MM.1S (cell line): ENCODE data around the gene WWTR1.

Source experiments
- DNase-seq: peaks from one replicate; pipeline ENCODE4 v3.0.0-alpha.2; 2015
- H2AFZ ChIP-seq: fragments of 300-600 bp; sonication (generic); 2 replicates; pipeline ENCODE4 v1.6.0; 2016; ENCODE audit warnings: antibody characterized with exemption, low read length
- H3F3A ChIP-seq: fragments of 300-600 bp; sonication (generic); 2 replicates; pipeline ENCODE4 v1.6.1; 2016; ENCODE audit warnings: mild to moderate bottlenecking, antibody characterized with exemption, low read length, moderate library complexity, mixed read lengths; ENCODE audit not compliant: insufficient read depth
- H3K27ac ChIP-seq: fragments of 300-600 bp; sonication (generic); 2 replicates; pipeline ENCODE4 v1.5.1; 2016; ENCODE audit warnings: mild to moderate bottlenecking, low read length
- H3K27me3 ChIP-seq: fragments of 300-600 bp; sonication (generic); replicated peaks from 2 replicates; pipeline ENCODE4 v1.6.0; 2016; ENCODE audit warnings: low read length; ENCODE audit not compliant: insufficient read depth
- H3K36me3 ChIP-seq: fragments of 300-600 bp; sonication (generic); replicated peaks from 2 replicates; pipeline ENCODE4 v1.6.1; 2016; ENCODE audit warnings: mild to moderate bottlenecking, low read length, mixed read lengths; ENCODE audit not compliant: insufficient read depth
- H3K4me1 ChIP-seq: fragments of 300-600 bp; sonication (generic); 2 replicates; pipeline ENCODE4 v1.6.1; 2016; ENCODE audit warnings: low read length, mixed read lengths
- H3K4me2 ChIP-seq: fragments of 300-600 bp; sonication (generic); 2 replicates; pipeline ENCODE4 v1.6.0; 2016; ENCODE audit warnings: low read depth, low read length
- H3K4me3 ChIP-seq: fragments of 300-600 bp; sonication (generic); 2 replicates; pipeline ENCODE4 v1.5.1; 2016; ENCODE audit warnings: low read length, mixed read lengths
- H3K79me2 ChIP-seq: fragments of 300-600 bp; sonication (generic); 2 replicates; pipeline ENCODE4 v1.6.1; 2016; ENCODE audit warnings: mixed run types, low read length, mixed read lengths
- H3K9ac ChIP-seq: fragments of 300-600 bp; sonication (generic); 2 replicates; pipeline ENCODE4 v1.6.1; 2016; ENCODE audit warnings: low read length, mixed read lengths
- H3K9me2 ChIP-seq: fragments of 300-600 bp; sonication (generic); replicated peaks from 2 replicates; pipeline ENCODE4 v1.6.1; 2016; ENCODE audit warnings: mild to moderate bottlenecking, low read length, mixed read lengths; ENCODE audit not compliant: insufficient read depth
- H3K9me3 ChIP-seq: fragments of 300-600 bp; sonication (generic); replicated peaks from 2 replicates; pipeline ENCODE4 v1.6.1; 2016; ENCODE audit warnings: mild to moderate bottlenecking, low read length, mixed read lengths; ENCODE audit not compliant: insufficient read depth
- H4K20me1 ChIP-seq: fragments of 300-600 bp; sonication (generic); 2 replicates; pipeline ENCODE4 v1.6.1; 2016; ENCODE audit warnings: mild to moderate bottlenecking, low read length, moderate library complexity, mixed read lengths; ENCODE audit not compliant: insufficient read depth
- EZH2 ChIP-seq: fragments of 300-600 bp; sonication (generic); optimal IDR thresholded peaks from 2 replicates; pipeline ENCODE3; 2017; ENCODE audit warnings: low read depth, mild to moderate bottlenecking, antibody characterized with exemption, low read length, mixed read lengths
- EZH2phosphoT487 ChIP-seq: fragments of 300-600 bp; sonication (generic); IDR thresholded peaks from 2 replicates; pipeline ENCODE4 v1.6.1; 2018; ENCODE audit warnings: antibody characterized with exemption, low read length
- TF ChIP-seq, protein P1 (sequence below): fragments of 300-600 bp; sonication (generic); IDR thresholded peaks from 2 replicates; pipeline ENCODE4 v1.5.1; 2016; ENCODE audit warnings: antibody characterized with exemption, low read length, mixed read lengths

Gene WWTR1

DNA sequence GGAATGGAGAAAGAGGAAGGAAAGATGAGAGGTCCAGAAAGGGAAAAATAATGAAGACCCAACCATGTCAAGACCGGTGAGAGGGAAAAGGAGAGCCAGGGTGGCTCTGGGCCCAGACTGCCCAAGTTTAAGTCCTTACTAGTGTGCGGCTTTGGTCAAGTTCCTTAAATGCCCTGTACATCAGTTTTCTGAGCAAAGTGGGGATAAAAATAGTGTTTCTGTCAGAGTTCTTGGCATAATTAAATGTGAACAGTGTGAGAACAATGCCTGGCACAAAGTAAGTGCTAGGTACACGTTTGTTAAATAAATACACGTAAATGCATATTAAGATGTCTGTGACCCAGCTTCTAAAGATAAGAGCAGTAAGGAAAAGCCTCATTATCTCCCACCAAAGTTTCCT is 23.8 kb downstream of the WWTR1 start:
- no peaks in the 10 kb centered on the region for H3K36me3 ChIP-seq
- no peaks in the 10 kb centered on the region for H3K27me3 ChIP-seq
- no peak overlapping the region for H3K4me3 ChIP-seq
- no peaks in the 10 kb centered on the region for H4K20me1 ChIP-seq
- no peaks in the 10 kb centered on the region for H3K9me3 ChIP-seq
- no peaks in the 10 kb centered on the region for H3K79me2 ChIP-seq
- H3K4me2 ChIP-seq: no peak overlapping the region
- H3K4me1 ChIP-seq: no peaks in the 10 kb centered on the region
- H3F3A ChIP-seq: no peaks in the 10 kb centered on the region
- H3K9me2 ChIP-seq: no peaks in the 10 kb centered on the region
- H3K27ac ChIP-seq: no peak overlapping the region
- no peak for DNase-seq
- TF ChIP-seq, protein P1, sequence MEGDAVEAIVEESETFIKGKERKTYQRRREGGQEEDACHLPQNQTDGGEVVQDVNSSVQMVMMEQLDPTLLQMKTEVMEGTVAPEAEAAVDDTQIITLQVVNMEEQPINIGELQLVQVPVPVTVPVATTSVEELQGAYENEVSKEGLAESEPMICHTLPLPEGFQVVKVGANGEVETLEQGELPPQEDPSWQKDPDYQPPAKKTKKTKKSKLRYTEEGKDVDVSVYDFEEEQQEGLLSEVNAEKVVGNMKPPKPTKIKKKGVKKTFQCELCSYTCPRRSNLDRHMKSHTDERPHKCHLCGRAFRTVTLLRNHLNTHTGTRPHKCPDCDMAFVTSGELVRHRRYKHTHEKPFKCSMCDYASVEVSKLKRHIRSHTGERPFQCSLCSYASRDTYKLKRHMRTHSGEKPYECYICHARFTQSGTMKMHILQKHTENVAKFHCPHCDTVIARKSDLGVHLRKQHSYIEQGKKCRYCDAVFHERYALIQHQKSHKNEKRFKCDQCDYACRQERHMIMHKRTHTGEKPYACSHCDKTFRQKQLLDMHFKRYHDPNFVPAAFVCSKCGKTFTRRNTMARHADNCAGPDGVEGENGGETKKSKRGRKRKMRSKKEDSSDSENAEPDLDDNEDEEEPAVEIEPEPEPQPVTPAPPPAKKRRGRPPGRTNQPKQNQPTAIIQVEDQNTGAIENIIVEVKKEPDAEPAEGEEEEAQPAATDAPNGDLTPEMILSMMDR: no peak
- no peak for TF ChIP-seq EZH2
- no peak for TF ChIP-seq EZH2phosphoT487
- H3K9ac ChIP-seq: no peak overlapping the region
- no peak overlapping the region for H2AFZ ChIP-seq

DNA sequence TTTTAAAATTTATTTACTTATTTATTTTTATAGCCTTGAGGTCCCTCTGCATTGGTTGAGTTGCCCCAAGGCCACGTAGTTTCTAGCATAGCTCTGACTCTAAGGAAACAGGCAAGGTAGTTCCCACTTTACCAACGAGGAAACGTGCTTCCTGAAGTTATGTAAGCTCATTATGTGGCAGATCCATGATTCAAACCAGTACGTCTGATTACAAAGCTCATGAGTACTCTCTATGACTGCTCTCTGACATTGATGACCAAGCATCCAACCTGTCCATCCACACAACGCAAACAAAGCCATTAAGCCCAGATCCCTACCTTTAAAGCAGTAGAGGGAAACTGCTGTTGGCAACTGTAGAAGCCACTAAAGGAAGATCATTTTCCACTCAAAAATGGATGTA is 25.6 kb downstream of the WWTR1 start:
- H3K9me3 ChIP-seq: no peaks in the 10 kb centered on the region
- TF ChIP-seq, protein P1: no peak
- no peak for TF ChIP-seq EZH2
- TF ChIP-seq EZH2phosphoT487: no peak
- no peak overlapping the region for H3K9ac ChIP-seq
- no peaks in the 10 kb centered on the region for H3F3A ChIP-seq
- H3K4me3 ChIP-seq: no peak overlapping the region
- no peaks in the 10 kb centered on the region for H3K36me3 ChIP-seq
- no peak for DNase-seq
- H4K20me1 ChIP-seq: no peaks in the 10 kb centered on the region
- no peaks in the 10 kb centered on the region for H3K4me1 ChIP-seq
- H3K9me2 ChIP-seq: no peaks in the 10 kb centered on the region
- H3K27ac ChIP-seq: no peak overlapping the region
- H3K79me2 ChIP-seq: no peaks in the 10 kb centered on the region
- no peak overlapping the region for H3K4me2 ChIP-seq
- H3K27me3 ChIP-seq: no peaks in the 10 kb centered on the region
- H2AFZ ChIP-seq: no peak overlapping the region

DNA sequence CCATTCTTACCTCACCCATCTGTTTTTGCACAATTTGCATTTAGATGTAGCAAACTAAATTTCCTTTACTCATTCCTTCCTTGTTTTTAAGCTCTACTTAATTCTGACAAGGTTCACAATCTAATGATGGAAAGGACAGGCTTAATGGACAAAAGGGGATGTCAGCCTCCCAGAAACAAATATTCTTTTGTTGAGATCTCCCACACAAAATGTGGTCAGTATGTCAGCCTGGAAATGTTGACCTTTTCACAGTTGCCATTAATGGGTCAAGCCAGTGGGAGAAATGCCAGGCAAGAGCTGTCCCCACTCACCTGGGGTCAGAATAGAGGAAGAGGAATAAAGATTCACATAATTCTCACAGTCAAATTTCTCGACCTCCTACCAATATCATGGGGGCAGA is 27.0 kb downstream of the WWTR1 start:
- no peak overlapping the region for H3K27ac ChIP-seq
- H3K27me3 ChIP-seq: no peaks in the 10 kb centered on the region
- H3F3A ChIP-seq: no peaks in the 10 kb centered on the region
- no peak overlapping the region for H3K9ac ChIP-seq
- no peak overlapping the region for H3K4me3 ChIP-seq
- no peaks in the 10 kb centered on the region for H3K36me3 ChIP-seq
- no peaks in the 10 kb centered on the region for H4K20me1 ChIP-seq
- H3K79me2 ChIP-seq: 0 out of 2 replicates have a peak, but pooled peaks cover 3% of the 10 kb centered on the region
- H3K4me1 ChIP-seq: no peaks in the 10 kb centered on the region
- H3K4me2 ChIP-seq: no peak overlapping the region
- no peaks in the 10 kb centered on the region for H3K9me2 ChIP-seq
- TF ChIP-seq EZH2phosphoT487 (no peak), EZH2 (no peak)
- TF ChIP-seq, protein P1: no peak
- H3K9me3 ChIP-seq: no peaks in the 10 kb centered on the region
- H2AFZ ChIP-seq: no peak overlapping the region
- DNase-seq: no peak
